ENCODE results near the gene C11orf42.

The C11orf42 gene

DNA sequence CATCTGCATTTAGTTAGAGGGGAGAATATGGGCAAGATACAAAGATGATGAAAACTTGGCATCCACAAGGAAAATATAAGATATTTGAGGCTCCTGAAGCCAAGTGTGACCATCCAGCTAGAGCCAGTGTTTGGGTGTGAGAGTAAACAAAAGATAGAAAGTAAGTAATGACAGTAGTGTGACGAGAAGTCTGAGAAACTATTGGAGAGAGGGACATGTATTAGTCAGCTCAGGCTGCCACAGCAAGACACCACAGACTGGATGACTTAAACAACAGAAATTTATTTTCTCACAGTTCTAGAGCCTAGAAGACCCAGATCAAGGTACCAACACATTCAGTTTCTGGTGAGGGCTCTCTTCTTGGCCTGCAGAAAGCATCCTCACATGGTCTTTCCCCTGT lies 47.8 kb downstream of the C11orf42 start:
- Histone ChIP-seq H3K27ac (ENCODE audit: extremely low read depth, low read depth, low read length) (no peak overlapping the region), H3K4me3 (ENCODE audit: low read depth, low read length) (no peak overlapping the region), H3K9me3 (ENCODE audit: control insufficient read depth, insufficient read depth, low read depth, low read length) (no peaks in the 10 kb centered on the region), H3K36me3 (ENCODE audit: control insufficient read depth in 2 of 2, insufficient read depth in 1 of 2, low read length in 2 of 2) (no peaks in the 10 kb centered on the region), H3K4me1 (ENCODE audit: control insufficient read depth, insufficient read depth, low read length) (no peaks in the 10 kb centered on the region)
- TF ChIP-seq ZNF211 (tag by site-specific recombination; IDR thresholded peaks at IDR 0.05; ENCODE audit: low read depth) (no peak), ZNF558 (tag by site-specific recombination; IDR thresholded peaks at IDR 0.05) (no peak), ZFP3 (tag by site-specific recombination; IDR thresholded peaks at IDR 0.05; ENCODE audit: low read depth) (no peak), AEBP2 (tag by site-specific recombination; IDR thresholded peaks at IDR 0.05; ENCODE audit: borderline replicate concordance) (no peak), ZNF302 (tag by site-specific recombination; IDR thresholded peaks at IDR 0.05; ENCODE audit: low read depth) (no peak), ZBTB48 (tag by site-specific recombination; IDR thresholded peaks at IDR 0.05) (no peak), ZNF423 (tag by site-specific recombination; IDR thresholded peaks at IDR 0.05) (no peak), ZNF777 (tag by site-specific recombination; IDR thresholded peaks at IDR 0.05; ENCODE audit: borderline replicate concordance) (no peak), ZNF560 (tag by site-specific recombination; IDR thresholded peaks at IDR 0.05; ENCODE audit: borderline replicate concordance) (no peak), ZNF658 (tag by site-specific recombination; IDR thresholded peaks at IDR 0.05) (no peak), ZNF48 (tag by site-specific recombination; IDR thresholded peaks at IDR 0.05) (no peak), PRDM1 (tag by site-specific recombination; IDR thresholded peaks at IDR 0.05) (no peak), ZNF664 (tag by site-specific recombination; IDR thresholded peaks at IDR 0.05) (no peak), ZNF571 (tag by site-specific recombination; IDR thresholded peaks at IDR 0.05) (no peak), ZBTB20 (tag by site-specific recombination; IDR thresholded peaks at IDR 0.05) (no peak), ZNF335 (tag by site-specific recombination; conservative IDR thresholded peaks at IDR 0.05) (no peak)
- TF ChIP-seq, protein P1, sequence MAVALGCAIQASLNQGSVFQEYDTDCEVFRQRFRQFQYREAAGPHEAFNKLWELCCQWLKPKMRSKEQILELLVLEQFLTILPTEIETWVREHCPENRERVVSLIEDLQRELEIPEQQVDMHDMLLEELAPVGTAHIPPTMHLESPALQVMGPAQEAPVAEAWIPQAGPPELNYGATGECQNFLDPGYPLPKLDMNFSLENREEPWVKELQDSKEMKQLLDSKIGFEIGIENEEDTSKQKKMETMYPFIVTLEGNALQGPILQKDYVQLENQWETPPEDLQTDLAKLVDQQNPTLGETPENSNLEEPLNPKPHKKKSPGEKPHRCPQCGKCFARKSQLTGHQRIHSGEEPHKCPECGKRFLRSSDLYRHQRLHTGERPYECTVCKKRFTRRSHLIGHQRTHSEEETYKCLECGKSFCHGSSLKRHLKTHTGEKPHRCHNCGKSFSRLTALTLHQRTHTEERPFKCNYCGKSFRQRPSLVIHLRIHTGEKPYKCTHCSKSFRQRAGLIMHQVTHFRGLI (tag by site-specific recombination; IDR thresholded peaks at IDR 0.05): no peak
- POLR2A ChIA-PET: no interaction called here
- CTCF ChIA-PET: interaction anchor here (1.5 to 6.0 kb wide), 5 partner anchors 9 to 110 kb away, joined by 4 to 113 read pairs (median 52); partner anchors contain the start of genes CAVIN3 and CNGA4

GRCh38 chr11:6258141-6258540 lies 52.8 kb downstream of the C11orf42 start:
- Histone ChIP-seq H3K36me3 (ENCODE audit: control insufficient read depth in 2 of 2, insufficient read depth in 1 of 2, low read length in 2 of 2) (no peaks in the 10 kb centered on the region), H3K4me3 (ENCODE audit: low read depth, low read length) (no peak overlapping the region), H3K4me1 (ENCODE audit: control insufficient read depth, insufficient read depth, low read length) (no peaks in the 10 kb centered on the region), H3K9me3 (ENCODE audit: control insufficient read depth, insufficient read depth, low read depth, low read length) (no peaks in the 10 kb centered on the region), H3K27ac (ENCODE audit: extremely low read depth, low read depth, low read length) (no peak overlapping the region)
- CTCF ChIA-PET: interaction anchor here (0.6 to 3.0 kb wide), 8 partner anchors 8 to 1652 kb away, joined by 3 to 8 read pairs (median 3); no protein-coding TSS in a partner anchor
- POLR2A ChIA-PET: interaction anchor here (1.3 kb wide), 1 partner anchor 96 kb away, joined by 3 read pairs; no protein-coding TSS in a partner anchor
- TF ChIP-seq ZNF623 (tag by site-specific recombination; IDR thresholded peaks at IDR 0.05): no peak
- no peak for TF ChIP-seq SETDB1 (IDR thresholded peaks at IDR 0.05; ENCODE audit: insufficient read length, low read length)
- TF ChIP-seq GLIS1 (tag by site-specific recombination; IDR thresholded peaks at IDR 0.05): no peak
- TF ChIP-seq ZNF560 (tag by site-specific recombination; IDR thresholded peaks at IDR 0.05; ENCODE audit: borderline replicate concordance): no peak
- no peak for TF ChIP-seq SP7 (tag by site-specific recombination; IDR thresholded peaks at IDR 0.05)
- TF ChIP-seq ZNF510 (tag by site-specific recombination; IDR thresholded peaks at IDR 0.05; ENCODE audit: insufficient replicate concordance): no peak
- no peak for TF ChIP-seq ZNF658 (tag by site-specific recombination; IDR thresholded peaks at IDR 0.05)
- no peak for TF ChIP-seq ZNF830 (tag by site-specific recombination; IDR thresholded peaks at IDR 0.05; ENCODE audit: low read depth)
- no peak for TF ChIP-seq PRDM10 (tag by site-specific recombination; IDR thresholded peaks at IDR 0.05)
- TF ChIP-seq ZNF354C (tag by site-specific recombination; IDR thresholded peaks at IDR 0.05; ENCODE audit: borderline replicate concordance, low read depth): no peak
- TF ChIP-seq CTCF (tag by site-specific recombination; IDR thresholded peaks at IDR 0.05): no peak
- no peak for TF ChIP-seq ZNF529 (tag by site-specific recombination; IDR thresholded peaks at IDR 0.05; ENCODE audit: insufficient replicate concordance)
- TF ChIP-seq ZNF169 (tag by site-specific recombination; IDR thresholded peaks at IDR 0.05): no peak
- TF ChIP-seq WT1 (tag by site-specific recombination; IDR thresholded peaks at IDR 0.05): no peak

Data from HEK293 (cell line).